Dendritic cell treated with granulocyte-macrophage colony-stimulating factor and Interleukin-4, amounts not matched to agents 40 ng/mL and 50 ng/mL, for 4 days (primary cell): ENCODE results near the gene ATP11B.
"Not testable (repeated sequence)": the region's sequence is repeated elsewhere in the genome, so short reads cannot be mapped to it uniquely, and the experiment has no call there.

ENCODE experiments used
- H3K27ac Mint-ChIP-seq: one replicate; pipeline ENCODE4 v1.8.0; 2022; ENCODE audit warnings: mild to moderate bottlenecking, mixed read lengths
- H3K27me3 Mint-ChIP-seq: one replicate; pipeline ENCODE4 v1.8.0; 2022; ENCODE audit warnings: mild to moderate bottlenecking, mixed read lengths
- H3K36me3 Mint-ChIP-seq: one replicate; pipeline ENCODE4 v1.8.0; 2022; ENCODE audit warnings: low read depth, mixed read lengths
- H3K4me1 Mint-ChIP-seq: one replicate; pipeline ENCODE4 v1.8.0; 2022; ENCODE audit warnings: low read depth, mixed read lengths
- H3K4me3 Mint-ChIP-seq: one replicate; pipeline ENCODE4 v1.8.0; 2022; ENCODE audit warnings: mild to moderate bottlenecking, moderate library complexity, mixed read lengths
- H3K9me3 Mint-ChIP-seq: one replicate; pipeline ENCODE4 v1.8.0; 2022; ENCODE audit warnings: mixed read lengths
- intact Hi-C: fragments of 100-400 bp; cut with micrococcal nuclease; formaldehyde crosslinking; loops from one replicate; pipeline ENCODE4 v1.15.0; 2022

Gene ATP11B

DNA sequence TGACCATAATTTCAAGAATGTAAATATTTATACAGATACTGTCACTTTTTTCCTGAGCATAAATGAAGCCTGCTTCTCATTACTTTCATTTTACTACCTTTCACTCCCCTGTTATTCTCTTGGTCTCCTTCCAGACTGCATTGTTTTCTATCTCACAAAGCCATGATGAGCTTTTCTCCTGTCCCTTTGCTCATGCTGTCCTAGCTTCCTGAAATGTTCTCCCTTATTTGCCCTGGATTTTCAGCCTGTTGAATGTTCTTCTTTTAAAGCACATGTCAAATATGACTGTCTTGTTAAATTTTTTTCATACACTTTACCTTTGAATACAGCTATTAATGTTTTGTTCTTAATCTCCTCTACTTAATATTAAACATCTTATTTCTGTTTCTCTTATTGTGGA, 31.7 kb downstream of the ATP11B start:
- Mint-ChIP-seq H3K36me3 (peaks cover 48% of the 10 kb centered on the region), H3K27me3 (no peaks in the 10 kb centered on the region), H3K4me3 (no peak overlapping the region), H3K9me3 (no peaks in the 10 kb centered on the region), H3K27ac (no peak overlapping the region), H3K4me1 (peaks cover 5% of the 10 kb centered on the region)
- intact Hi-C loops = no loop called here

DNA sequence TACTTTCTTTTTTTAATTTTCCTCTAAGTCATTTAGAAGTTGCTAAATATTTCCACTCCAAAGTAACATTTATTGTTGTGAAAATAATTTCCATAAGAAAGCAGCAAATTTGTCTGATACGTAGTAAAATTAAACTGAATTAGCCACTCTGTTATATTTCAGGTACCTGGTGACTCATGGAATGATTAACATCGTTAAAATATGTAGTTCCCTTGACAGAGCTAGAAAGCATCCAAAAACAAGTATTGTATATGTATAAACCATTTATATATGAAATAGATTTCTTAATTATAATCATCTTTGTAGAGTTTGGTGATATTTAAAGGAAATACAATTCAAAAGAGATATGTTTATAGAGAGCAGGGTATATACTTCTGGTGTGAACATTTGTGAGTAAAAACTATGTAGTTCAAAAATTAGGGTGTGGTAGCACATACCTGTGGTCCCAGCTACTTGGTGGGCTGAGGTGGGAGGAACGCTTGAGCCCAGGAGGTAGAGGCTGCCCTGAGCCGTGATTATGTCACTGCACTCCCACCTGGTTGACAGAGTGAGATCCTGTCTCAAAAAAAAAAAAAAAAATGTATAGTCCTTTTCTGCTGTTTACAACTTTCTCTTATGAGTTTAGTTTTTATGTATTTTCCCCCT, 36.6 kb downstream of the ATP11B start:
- H3K4me3 Mint-ChIP-seq = no peak overlapping the region
- H3K36me3 Mint-ChIP-seq = peaks cover 53% of the 10 kb centered on the region
- H3K4me1 Mint-ChIP-seq = peaks cover 4% of the 10 kb centered on the region
- H3K9me3 Mint-ChIP-seq = no peaks in the 10 kb centered on the region
- intact Hi-C loops = no loop called here
- no peak overlapping the region for H3K27ac Mint-ChIP-seq
- H3K27me3 Mint-ChIP-seq = no peaks in the 10 kb centered on the region

DNA sequence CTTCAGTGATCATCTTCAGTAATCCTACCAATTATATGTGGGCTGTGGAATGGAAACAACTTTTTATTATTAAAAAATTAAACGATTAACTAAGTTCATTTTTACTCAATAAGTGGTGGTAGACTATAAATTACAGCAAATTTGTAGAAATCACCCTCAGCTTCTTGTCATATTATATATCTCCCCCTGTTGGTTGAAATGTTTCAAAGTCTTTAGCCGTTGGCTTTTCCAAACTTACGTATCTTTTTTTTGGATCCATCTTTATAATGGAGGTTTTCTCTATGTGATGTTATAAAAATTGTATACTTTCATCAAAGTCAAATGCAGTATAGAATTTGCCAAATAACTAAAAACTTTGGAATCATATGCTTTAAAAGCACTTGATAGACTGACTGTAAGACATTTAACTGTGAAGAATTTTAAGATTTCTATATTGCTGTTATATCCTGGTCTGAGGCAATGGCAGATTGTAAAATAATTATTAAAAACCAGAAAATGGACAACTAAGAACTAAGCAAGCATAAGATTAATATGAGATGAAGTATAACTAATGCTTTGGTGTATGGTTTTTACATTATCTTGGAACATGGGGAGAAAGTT, 44.7 kb downstream of the ATP11B start:
- H3K27me3 Mint-ChIP-seq = no peaks in the 10 kb centered on the region
- no peaks in the 10 kb centered on the region for H3K9me3 Mint-ChIP-seq
- H3K36me3 Mint-ChIP-seq = peaks cover 79% of the 10 kb centered on the region
- H3K4me1 Mint-ChIP-seq = no peaks in the 10 kb centered on the region
- no peak overlapping the region for H3K4me3 Mint-ChIP-seq
- intact Hi-C loops = loop anchor here (2.0 kb wide), 1 partner anchor 123 kb away; no protein-coding TSS in a partner anchor
- no peak overlapping the region for H3K27ac Mint-ChIP-seq

DNA sequence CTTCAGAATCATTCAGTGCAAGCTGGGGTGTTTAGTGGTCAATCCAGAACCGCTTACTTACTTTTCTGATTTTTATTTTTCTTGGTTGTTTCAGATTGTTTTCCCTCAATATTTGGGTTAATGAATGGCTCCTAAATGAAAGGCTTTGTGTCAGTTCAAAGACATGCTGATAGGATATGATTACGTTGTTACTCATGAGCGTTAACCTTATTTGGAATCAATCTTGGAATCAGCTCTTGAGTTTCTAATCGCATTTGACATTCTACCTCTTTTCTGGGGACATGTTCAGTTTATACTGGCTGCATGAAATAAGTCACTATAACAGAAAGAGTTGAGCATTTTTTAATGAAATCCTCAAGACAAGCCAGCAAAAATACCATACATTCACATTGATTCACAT, 50.2 kb downstream of the ATP11B start:
- no peak overlapping the region for H3K27ac Mint-ChIP-seq
- H3K9me3 Mint-ChIP-seq = no peaks in the 10 kb centered on the region
- no peaks in the 10 kb centered on the region for H3K27me3 Mint-ChIP-seq
- no peaks in the 10 kb centered on the region for H3K4me1 Mint-ChIP-seq
- peaks cover 96% of the 10 kb centered on the region for H3K36me3 Mint-ChIP-seq
- no peak overlapping the region for H3K4me3 Mint-ChIP-seq
- intact Hi-C loops = no loop called here

DNA sequence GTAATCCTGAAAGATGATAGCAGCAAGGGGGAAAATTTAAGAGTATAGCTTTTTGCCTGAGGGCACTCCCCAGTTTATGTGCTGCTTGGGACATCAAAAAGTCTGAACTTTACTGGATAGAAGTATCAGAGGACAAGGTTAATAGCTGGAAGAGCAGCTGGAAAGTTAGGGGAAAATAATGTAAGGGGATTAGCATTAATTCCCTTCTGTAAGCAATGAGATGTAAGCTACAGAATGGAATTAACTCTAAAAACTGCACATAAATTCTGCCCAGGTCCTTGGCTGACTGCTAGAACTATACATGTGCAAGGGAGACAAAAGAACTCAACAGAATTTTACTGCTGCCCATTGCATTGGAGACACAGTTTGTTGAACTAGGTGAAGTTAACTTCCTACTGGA, 55.6 kb downstream of the ATP11B start:
- H3K4me1 Mint-ChIP-seq = no peaks in the 10 kb centered on the region
- intact Hi-C loops = no loop called here
- H3K9me3 Mint-ChIP-seq = no peaks in the 10 kb centered on the region
- no peaks in the 10 kb centered on the region for H3K27me3 Mint-ChIP-seq
- no peak overlapping the region for H3K27ac Mint-ChIP-seq
- H3K4me3 Mint-ChIP-seq = no peak overlapping the region
- peaks cover 88% of the 10 kb centered on the region for H3K36me3 Mint-ChIP-seq

DNA sequence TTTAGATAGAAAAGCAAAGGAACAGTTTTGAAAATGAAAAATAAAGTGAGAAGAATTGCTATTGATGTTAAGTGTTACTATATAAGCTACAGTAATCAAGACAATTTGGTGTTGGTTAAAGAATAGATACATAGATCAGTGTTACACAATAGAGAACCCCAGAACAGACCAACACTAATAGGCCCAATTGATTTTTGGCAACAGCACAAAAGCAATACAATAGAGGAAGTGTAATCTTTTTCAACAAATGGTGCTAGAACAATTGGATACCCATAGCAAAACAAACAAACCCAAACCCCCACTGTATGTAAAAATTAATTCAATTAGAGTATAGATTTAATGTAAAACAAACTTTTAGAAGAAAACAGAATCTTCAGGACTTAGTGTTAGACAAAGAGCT, 61.8 kb downstream of the ATP11B start:
- no peak overlapping the region for H3K4me3 Mint-ChIP-seq
- intact Hi-C loops = no loop called here
- no peaks in the 10 kb centered on the region for H3K9me3 Mint-ChIP-seq
- H3K4me1 Mint-ChIP-seq = no peaks in the 10 kb centered on the region
- H3K36me3 Mint-ChIP-seq = peaks cover 67% of the 10 kb centered on the region
- H3K27ac Mint-ChIP-seq = no peak overlapping the region
- H3K27me3 Mint-ChIP-seq = no peaks in the 10 kb centered on the region

DNA sequence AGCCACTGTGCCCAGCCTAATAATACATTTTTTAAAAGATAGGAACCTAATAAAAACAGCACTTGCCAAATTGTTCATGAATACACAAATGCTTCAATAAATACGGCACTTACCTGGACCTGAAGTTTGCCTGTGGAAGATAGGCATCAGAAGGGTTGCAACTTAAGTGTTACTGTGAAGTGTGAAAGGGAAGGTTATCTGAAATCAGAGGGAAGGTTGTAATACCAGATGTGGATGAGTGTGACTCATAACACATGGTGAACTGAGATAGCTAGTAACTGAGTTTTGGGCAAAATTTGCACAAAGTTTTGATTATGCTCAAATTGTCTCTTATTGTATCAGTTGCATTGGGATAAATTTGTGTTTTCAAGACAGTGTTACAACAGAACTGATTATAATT, 68.0 kb downstream of the ATP11B start:
- H3K36me3 Mint-ChIP-seq = peaks cover 63% of the 10 kb centered on the region

DNA sequence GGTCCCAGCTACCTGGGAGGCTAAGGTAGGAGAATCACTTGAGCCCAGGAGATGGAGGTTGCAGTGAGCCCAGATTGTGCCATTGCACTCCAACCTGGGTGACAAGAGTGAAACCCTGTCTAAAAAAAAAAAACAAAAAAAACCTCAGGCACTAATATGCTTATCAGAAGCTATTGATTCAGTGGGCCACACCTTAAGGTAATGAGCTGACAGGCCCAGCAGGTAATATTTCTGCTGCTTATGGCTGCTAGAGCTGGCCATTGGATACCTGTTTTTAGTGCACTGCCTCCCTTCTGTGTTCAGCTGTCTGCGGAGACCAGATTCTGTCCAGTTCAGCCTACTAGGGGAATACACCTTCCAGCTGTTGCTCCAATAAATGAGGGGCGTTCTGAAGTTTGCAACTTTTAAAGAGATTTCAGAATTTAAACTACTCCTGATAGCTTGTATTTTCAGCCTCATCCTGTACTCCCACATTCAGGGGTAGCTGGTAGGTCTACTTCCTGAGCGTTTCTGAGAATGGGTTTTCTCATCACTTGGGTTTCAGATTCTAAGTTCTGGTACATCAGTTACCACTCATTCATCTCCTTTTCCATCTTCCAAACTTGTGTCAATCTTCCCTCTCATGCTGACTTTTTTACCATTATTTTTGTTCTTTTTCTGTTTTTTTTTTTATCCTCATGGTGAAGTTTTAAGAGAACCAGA, 69.0 kb downstream of the ATP11B start:
- H3K4me3 Mint-ChIP-seq = no peak overlapping the region
- H3K36me3 Mint-ChIP-seq = peaks cover 65% of the 10 kb centered on the region
- no peaks in the 10 kb centered on the region for H3K27me3 Mint-ChIP-seq
- H3K4me1 Mint-ChIP-seq = no peaks in the 10 kb centered on the region
- intact Hi-C loops = no loop called here
- no peak overlapping the region for H3K27ac Mint-ChIP-seq
- H3K9me3 Mint-ChIP-seq = no peaks in the 10 kb centered on the region

More for the DNA sequence above, 68.0 kb downstream of the ATP11B start:
- no peak overlapping the region for H3K27ac Mint-ChIP-seq
- no peaks in the 10 kb centered on the region for H3K27me3 Mint-ChIP-seq
- H3K9me3 Mint-ChIP-seq = no peaks in the 10 kb centered on the region
- intact Hi-C loops = no loop called here
- no peak overlapping the region for H3K4me3 Mint-ChIP-seq
- H3K4me1 Mint-ChIP-seq = no peaks in the 10 kb centered on the region

DNA sequence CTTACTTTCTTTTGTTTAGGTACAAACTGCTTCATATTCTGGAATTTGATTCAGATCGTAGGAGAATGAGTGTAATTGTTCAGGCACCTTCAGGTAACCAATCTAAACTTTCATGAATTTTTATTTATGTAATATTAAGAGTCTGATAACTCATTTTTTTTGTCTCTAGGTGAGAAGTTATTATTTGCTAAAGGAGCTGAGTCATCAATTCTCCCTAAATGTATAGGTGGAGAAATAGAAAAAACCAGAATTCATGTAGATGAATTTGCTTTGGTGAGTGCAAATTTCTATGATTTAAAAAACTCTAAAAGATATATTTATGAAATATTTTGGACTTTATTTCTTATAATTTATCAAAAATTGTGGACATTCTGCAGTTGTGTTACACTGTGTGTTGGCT, 75.8 kb downstream of the ATP11B start:
- Mint-ChIP-seq H3K27ac (no peak overlapping the region), H3K36me3 (peaks cover 67% of the 10 kb centered on the region)

DNA sequence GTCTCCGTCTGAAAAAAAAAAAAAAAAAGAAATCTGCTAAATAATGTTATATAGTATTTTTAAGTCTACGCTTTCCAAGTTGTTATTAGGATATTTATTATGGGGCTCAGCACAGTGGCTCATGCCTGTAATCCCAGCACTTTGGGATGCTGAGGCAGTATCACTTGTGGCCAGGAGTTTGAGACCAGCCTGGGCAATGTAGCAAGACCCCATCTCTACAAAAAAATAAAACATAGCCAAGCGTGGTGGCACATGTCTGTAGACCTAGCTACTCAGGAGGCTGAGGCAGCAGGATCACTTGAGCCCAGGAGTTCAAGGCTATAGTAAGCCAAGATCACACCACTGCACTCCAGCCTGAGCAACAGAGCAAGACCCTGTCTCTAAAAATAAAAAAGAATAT, 77.6 kb downstream of the ATP11B start:
- intact Hi-C loops, H3K9me3 Mint-ChIP-seq, H3K27ac Mint-ChIP-seq, H3K27me3 Mint-ChIP-seq, H3K4me3 Mint-ChIP-seq, H3K4me1 Mint-ChIP-seq: not testable (repeated sequence)
- H3K36me3 Mint-ChIP-seq = peaks cover 78% of the 10 kb centered on the region

More for the DNA sequence above, 75.8 kb downstream of the ATP11B start:
- intact Hi-C loops = no loop called here
- Mint-ChIP-seq H3K4me3 (no peak overlapping the region), H3K9me3 (no peaks in the 10 kb centered on the region), H3K4me1 (no peaks in the 10 kb centered on the region), H3K27me3 (no peaks in the 10 kb centered on the region)

DNA sequence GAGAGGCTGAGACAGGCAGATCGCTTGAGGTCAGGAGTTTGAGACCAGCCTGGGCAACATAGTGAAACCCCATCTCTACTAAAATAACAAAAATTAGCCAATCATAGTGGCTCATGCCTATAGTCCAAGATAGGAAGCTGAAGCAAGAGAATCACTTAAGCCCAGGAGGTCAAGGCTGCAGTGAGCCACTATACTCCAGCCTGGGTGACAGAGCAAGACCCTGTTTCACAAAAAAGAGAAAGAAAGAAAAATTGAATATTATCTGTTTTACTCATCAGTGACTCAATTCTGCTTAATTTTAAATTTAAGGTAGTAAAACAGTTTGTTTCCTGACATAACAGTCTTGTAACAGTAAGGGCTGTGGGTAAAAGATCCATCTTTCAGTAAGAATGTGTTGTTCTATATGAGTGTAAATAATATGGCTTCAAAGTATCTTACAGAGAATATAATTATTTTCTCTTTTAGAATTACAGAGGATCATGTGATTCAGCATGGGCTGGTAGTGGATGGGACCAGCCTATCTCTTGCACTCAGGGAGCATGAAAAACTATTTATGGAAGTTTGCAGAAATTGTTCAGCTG, 85.8 kb downstream of the ATP11B start:
- Mint-ChIP-seq H3K9me3 (no peaks in the 10 kb centered on the region), H3K4me1 (no peaks in the 10 kb centered on the region), H3K36me3 (peaks cover 59% of the 10 kb centered on the region), H3K27ac (no peak overlapping the region), H3K27me3 (no peaks in the 10 kb centered on the region), H3K4me3 (no peak overlapping the region)
- intact Hi-C loops = no loop called here

DNA sequence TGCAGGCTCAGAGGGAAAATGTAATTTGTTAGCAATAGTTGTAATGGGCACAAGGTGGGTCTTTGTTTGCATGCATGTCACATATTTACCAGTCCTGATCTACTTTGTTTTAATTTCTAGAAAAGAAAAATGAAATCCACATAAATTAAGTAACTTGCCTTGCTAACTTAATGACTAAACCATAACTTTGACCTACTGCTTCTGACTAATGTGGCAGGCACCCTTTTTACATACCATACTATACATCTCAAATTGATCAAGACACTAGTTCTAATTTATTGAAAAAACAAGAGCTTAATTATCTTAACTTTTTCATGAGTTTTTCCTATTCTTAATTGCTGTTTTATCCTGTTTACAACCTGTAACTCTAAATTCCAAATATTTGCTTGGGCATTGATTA, 93.2 kb downstream of the ATP11B start:
- peaks cover 53% of the 10 kb centered on the region for H3K36me3 Mint-ChIP-seq
- intact Hi-C loops = no loop called here
- H3K4me3 Mint-ChIP-seq = no peak overlapping the region
- no peaks in the 10 kb centered on the region for H3K27me3 Mint-ChIP-seq
- H3K4me1 Mint-ChIP-seq = no peaks in the 10 kb centered on the region
- H3K9me3 Mint-ChIP-seq = no peaks in the 10 kb centered on the region
- no peak overlapping the region for H3K27ac Mint-ChIP-seq

DNA sequence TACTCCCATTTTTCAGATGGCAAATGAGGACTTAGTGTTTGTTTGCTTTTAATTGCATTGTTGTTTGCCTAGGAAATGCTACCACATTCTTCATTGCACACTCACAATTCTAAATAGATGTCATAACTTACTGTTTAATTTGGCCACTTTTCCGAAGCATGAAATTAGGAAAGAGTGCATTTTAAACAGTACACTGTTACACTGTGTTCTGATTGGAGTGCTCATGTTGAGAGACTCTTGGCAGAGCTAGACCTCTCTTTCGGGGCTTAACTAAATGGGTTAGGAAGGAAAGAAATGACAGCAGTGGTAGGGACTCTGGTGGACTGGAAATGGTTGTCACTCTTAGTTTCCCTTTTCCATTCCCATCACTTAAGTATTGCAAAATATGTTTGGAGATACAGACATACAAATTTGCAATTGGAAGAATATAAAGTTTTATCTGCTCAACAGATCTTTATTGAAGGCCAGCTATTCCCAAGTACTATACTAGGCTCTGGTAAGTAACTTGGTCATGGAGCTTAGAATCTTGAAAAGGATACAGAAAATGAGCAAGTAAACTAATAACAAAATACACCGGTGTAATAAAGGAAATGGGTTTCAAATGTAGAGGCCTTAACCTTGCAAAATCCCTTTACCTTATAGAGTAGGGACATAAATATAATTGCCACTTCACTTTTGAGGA, 96.8 kb downstream of the ATP11B start:
- no peak overlapping the region for H3K27ac Mint-ChIP-seq
- no peaks in the 10 kb centered on the region for H3K27me3 Mint-ChIP-seq
- H3K36me3 Mint-ChIP-seq = peaks cover 67% of the 10 kb centered on the region
- H3K4me1 Mint-ChIP-seq = peaks cover 9% of the 10 kb centered on the region
- no peaks in the 10 kb centered on the region for H3K9me3 Mint-ChIP-seq
- H3K4me3 Mint-ChIP-seq = no peak overlapping the region
- intact Hi-C loops = no loop called here

DNA sequence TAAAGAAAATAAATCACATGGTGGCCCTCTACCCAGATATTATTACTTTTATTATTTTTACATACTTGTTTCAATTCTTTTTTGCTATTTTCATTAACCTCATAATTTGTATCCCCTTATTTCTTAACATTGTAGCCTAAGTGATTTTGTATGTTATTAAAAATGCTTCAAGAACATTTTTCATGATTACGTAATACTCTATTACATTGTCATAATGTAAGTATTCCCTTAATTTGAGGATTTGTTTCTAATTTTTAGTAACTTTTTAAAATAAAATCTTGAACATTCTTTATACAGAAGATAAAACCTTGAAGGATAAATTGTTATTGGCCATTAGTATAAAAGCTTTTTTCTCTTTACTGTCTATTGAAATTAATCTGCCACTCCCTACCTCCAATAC, 98.1 kb downstream of the ATP11B start:
- H3K4me1 Mint-ChIP-seq = peaks cover 9% of the 10 kb centered on the region
- intact Hi-C loops = no loop called here
- no peaks in the 10 kb centered on the region for H3K9me3 Mint-ChIP-seq
- no peak overlapping the region for H3K4me3 Mint-ChIP-seq
- peaks cover 69% of the 10 kb centered on the region for H3K36me3 Mint-ChIP-seq
- no peak overlapping the region for H3K27ac Mint-ChIP-seq
- H3K27me3 Mint-ChIP-seq = no peaks in the 10 kb centered on the region
